ENCODE measurements around the gene ZDHHC6.
"Not testable (repeated sequence)": the region's sequence is repeated elsewhere in the genome, so short reads cannot be mapped to it uniquely, and the experiment has no call there.

ZDHHC6 gene

GRCh38 chr10:112442063-112442462, 4.7 kb downstream of the ZDHHC6 start:
- DNase-seq, result no peak

GRCh38 chr10:112441520-112441919, 5.2 kb downstream of the ZDHHC6 start:
- DNase-seq, result no peak

GRCh38 chr10:112438356-112438755, 8.4 kb downstream of the ZDHHC6 start:
- no peak for DNase-seq

DNA sequence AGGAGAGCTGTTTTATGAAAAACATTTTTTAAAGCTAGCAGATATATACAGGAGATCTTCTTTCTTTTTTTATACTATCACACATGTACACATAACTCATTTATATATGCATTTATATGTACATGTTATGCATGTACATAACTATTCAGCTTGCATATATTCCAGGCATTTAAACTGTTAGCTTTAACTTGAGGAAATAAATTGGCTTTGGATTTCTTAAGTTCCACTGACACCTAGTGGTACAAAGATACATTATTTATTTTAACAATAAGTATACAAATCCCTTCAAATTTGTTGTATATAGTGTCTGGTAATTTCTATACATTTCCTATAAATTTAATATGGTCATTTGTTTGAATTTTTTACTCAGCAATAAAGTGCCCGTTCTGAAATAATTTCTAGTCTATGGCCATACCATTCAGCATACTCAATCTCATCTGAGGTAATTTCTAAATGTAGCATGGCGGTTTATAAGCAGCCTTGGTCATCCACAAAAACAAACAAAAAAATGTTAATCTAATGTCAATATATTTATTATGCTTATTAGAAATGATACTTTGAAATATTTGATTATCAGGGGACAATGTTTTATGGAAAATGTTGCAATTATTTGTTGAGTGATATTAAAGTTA, 11.6 kb downstream of the ZDHHC6 start:
- DNase-seq, result peak; percentile 0

DNA sequence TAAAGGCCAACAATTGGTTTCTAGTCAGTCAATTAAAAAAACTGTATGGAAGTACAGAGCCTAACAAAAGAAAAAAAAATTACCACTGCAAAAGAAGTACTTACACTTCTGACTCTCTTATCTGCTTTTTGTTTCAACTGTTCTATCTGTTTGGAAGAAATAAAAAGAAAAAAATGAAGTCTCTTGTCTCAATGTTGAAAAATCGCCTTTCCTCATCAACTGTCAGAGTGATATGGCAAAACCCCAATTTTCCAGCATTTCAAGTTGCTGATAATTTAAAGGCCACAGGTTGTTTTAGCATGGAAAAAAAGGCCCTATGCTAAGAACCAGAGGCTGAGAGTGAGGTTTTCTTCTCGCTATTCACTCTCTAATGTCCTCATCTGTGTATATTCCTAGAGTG, 13.6 kb downstream of the ZDHHC6 start:
- no peak for DNase-seq

GRCh38 chr10:112429654-112430230, 17.0 kb downstream of the ZDHHC6 start:
- no peak for DNase-seq

GRCh38 chr10:112429147-112429546, 17.6 kb downstream of the ZDHHC6 start:
- no peak for DNase-seq

DNA sequence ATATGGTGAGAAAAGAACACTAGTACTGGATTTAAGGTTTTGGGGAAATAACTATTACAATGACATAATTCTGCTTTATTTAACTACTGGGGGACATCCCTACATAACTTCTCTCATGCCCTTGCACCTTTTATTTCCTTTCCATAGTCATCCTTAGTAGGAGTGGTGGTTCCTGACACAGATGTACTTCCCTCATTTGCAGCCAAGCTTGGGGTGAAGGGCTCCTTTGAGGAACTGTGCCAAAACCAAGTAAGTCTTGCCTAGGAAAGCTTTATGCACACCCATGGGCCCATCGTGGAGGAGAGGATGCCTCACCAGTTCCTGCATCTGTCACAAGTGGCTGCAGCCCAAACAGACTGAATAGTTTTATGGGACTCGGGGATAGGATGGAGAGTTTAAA, 20.6 kb downstream of the ZDHHC6 start:
- DNase-seq, result no peak

- no peak for DNase-seq
Measured at GRCh38 chr10:112424651-112425050, 22.1 kb downstream of the ZDHHC6 start.

DNA sequence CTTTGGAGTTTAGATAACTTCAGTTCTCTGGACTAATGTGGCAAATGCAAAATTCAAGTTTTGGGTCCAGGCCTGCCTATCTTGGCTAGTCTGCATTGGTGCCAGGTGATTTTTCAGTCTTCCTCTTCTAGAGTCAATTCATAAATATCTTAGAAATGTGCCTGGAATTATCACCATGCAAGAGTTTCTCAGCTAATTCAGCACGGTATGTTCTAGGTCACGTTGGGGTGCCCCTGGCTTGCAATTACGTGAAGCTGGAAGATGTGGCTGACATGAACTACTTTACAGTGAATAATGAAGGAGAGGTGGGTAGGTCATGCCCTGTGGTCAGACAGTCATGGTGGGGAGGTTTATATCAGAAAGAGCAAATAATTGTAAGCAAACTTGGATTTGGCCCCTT, 25.0 kb downstream of the ZDHHC6 start:
- DNase-seq, result no peak

- DNase-seq, result no peak
Measured at GRCh38 chr10:112412696-112413095, 34.0 kb downstream of the ZDHHC6 start.

DNA sequence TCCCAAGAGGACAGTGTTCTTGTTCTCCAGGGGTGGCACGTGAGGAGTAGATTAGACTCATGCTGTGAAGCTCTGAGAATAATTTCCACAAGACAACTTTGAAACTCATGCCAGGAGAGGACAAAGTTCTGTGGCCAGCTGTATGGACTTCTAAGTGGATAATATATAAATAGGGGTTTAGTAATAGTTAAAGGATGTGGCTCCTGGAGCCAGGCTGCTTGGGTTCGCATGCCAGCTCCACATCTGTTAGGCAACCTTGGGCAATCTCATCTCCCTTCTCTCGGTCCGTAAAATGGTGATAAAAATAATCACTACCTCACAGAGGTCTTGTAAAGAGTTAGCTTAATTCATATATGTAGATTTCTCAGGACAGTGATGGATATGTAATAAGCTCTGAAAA, 37.0 kb downstream of the ZDHHC6 start:
- DNase-seq, result no peak

DNA sequence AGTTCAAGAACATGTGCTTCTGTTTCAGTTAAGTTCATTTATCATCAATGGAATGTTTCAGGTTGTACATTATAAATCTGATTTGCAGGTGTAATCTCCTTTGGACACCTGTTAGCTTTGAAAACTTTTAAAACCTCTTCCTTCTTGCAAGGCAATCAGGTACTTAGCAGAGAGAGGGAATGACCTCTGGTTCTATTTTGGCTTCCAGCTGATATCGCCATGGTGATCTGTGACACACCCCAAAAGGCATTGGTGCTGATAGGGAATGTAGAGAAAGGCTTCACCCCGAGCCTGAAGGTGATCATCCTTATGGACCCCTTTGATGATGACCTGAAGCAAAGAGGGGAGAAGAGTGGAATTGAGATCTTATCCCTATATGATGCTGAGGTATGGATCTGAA, 37.4 kb downstream of the ZDHHC6 start:
- no peak for DNase-seq

DNA sequence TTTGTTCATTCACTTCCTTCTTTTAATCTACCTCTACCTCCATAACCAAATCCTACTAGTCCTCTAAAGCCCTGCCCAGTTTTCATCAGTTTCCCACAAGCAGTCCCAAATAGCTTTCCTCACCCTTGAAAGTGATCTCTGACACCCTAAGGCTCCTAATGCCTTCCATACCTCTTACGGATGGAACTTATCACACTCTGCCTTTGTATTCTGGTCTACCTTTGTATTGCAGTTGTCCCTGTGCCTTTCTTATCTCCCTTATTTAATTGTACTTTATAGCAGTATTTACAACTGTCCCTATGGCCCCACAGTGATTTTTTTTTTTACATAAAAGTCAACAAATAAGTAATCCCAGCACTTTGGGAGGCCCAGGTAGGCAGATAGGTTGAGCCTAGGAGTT, 39.0 kb downstream of the ZDHHC6 start:
- no peak for DNase-seq

- DNase-seq, result not testable (repeated sequence)
Measured at GRCh38 chr10:112406806-112407205, 39.9 kb downstream of the ZDHHC6 start.

- no peak for DNase-seq
Measured at GRCh38 chr10:112404617-112405016, 42.1 kb downstream of the ZDHHC6 start.

- DNase-seq, result no peak
Measured at GRCh38 chr10:112402917-112403316, 43.8 kb downstream of the ZDHHC6 start.

DNA sequence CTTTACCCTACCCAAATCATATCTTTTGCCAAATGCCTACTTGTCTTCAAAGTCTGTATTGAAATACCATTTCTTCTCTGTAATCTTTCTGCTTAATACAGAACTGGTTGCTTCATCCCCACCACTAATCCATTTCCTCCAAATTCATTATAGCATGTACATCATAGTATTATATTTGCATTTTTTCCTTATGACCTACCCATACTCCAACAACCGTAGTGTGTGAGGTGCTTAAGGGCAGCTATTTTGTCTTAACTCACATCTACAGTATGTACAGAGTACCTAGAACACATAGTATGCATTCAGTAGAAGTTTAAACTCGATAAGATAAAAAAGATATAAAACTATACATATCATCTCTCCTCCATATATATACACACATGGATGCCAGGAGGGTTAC, 49.1 kb downstream of the ZDHHC6 start:
- no peak for DNase-seq

DNA sequence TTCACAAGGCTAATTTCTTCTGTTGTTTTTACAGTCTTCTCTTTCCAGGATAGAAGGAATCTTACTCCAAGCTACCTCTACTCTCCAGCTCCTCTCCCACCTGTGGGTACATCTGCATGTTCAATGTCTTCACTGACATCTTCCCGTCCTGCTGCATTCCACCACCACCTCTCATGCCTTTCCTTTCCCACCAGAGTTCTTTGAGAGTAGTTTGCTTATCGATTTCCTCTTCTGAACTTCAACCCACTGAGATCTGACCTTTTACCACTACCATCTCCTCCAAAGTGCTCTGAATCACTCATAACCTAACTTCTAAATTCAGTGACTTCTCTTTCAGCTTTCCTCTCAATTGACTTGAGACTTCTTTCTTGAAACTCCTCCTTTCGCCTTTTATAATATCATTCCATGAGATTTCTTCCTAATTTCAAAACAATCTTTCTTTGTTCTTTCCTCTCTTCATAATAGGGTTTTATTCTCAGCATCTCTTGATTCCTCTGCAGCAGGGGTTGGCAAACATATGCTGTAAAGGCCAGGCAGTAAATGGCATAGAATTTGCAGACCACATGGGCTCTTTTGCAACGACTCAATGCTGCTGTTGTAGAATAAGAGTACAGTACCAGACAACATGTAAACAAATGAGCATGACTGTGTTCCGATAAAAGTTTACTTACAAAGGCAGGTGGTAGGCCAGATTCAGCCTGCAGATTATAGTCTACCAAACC, 50.7 kb downstream of the ZDHHC6 start:
- no peak for DNase-seq

DNA sequence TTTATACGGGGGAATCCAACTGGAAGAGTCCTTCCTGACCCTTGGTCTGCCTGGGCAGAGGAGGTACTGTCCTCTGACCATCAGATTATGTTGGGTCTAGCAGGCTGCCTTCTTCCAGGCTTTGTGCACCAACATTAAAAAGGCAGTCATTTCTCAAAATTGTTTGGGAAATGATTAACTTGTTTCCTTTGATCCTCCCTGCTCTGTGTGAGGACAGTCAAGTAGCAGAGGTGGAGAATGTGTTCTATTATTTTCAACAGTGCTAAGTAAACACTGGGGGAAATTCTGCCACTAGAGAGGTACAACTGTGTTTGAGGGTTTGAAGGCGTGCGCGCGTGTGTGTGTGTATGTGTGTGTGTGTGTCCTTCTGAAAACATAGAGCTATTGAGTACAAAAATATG, 52.2 kb downstream of the ZDHHC6 start:
- DNase-seq, result no peak

- no peak for DNase-seq
Measured at GRCh38 chr10:112393827-112394226, 52.9 kb downstream of the ZDHHC6 start.

- no peak for DNase-seq
Measured at GRCh38 chr10:112393341-112393740, 53.4 kb downstream of the ZDHHC6 start.

- no peak for DNase-seq
Measured at GRCh38 chr10:112390125-112390703, 56.5 kb downstream of the ZDHHC6 start.

DNA sequence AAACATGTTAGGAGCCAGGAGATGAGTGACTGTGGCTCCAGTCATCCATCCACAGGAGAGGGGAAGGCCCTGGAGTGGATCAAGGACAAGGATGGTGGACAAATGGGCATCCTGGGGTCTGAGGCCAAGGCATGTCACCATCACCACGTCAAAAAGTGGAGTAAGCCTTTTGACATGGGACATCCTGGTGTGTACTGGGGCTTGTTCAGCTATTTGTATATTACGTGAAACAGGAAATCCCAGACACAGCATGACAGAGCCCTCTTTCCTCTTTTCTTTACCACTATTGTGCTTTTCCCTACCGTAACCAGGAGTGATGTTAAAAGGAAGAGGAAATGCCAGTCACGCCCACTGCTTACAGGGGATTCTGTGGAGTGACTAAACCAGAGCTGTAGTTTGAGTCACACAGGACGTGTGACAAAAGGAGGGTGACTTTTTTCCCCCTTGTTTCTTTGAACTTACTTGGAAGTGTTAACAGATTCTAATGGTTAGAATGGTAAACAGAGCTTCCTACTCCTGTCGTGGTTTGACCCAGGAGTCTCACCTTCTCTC, 57.4 kb downstream of the ZDHHC6 start:
- no peak for DNase-seq

Measured in NCI-H2029 (cell line).